COR-L47 (cell line): ENCODE measurements around the gene TBXA2R.
"Not testable (repeated sequence)": the region's sequence is repeated elsewhere in the genome, so short reads cannot be mapped to it uniquely, and the experiment has no call there.

Experiments used
- DNase-seq: peaks from one replicate; lab custom pipeline; 2025; lab: John Stamatoyannopoulos, UW

TBXA2R gene

GRCh38 chr19:3606690-3607289, at the start of gene TBXA2R:
Gene TBXA2R (minus strand): TSS chr19:3606875. CDS start chr19:3600634, 6,241 bp downstream.
- DNase-seq, result peak; percentile 26

GRCh38 chr19:3656073-3656746, 49.5 kb upstream of the TBXA2R start:
- DNase-seq, result no peak

GRCh38 chr19:3655402-3656072, 48.9 kb upstream of the TBXA2R start:
- DNase-seq, result no peak

GRCh38 chr19:3653865-3654513, 47.3 kb upstream of the TBXA2R start:
- DNase-seq, result no peak

GRCh38 chr19:3653081-3653795, 46.6 kb upstream of the TBXA2R start:
- DNase-seq, result no peak

- no peak for DNase-seq
Measured at GRCh38 chr19:3652422-3652821, 45.7 kb upstream of the TBXA2R start.

- no peak for DNase-seq
Measured at GRCh38 chr19:3651684-3652083, 45.0 kb upstream of the TBXA2R start.

GRCh38 chr19:3649888-3650287, 43.2 kb upstream of the TBXA2R start:
- DNase-seq, result peak; percentile 55

GRCh38 chr19:3648037-3648905, 41.6 kb upstream of the TBXA2R start:
- no peak for DNase-seq

GRCh38 chr19:3647102-3647501, 40.4 kb upstream of the TBXA2R start:
- not testable (repeated sequence) for DNase-seq

GRCh38 chr19:3646336-3647092, 39.8 kb upstream of the TBXA2R start:
- no peak for DNase-seq

- DNase-seq, result no peak
Measured at GRCh38 chr19:3645726-3646125, 39.1 kb upstream of the TBXA2R start.

GRCh38 chr19:3645067-3645396, 38.4 kb upstream of the TBXA2R start:
- DNase-seq, result no peak

- DNase-seq, result no peak
Measured at GRCh38 chr19:3644351-3645066, 37.8 kb upstream of the TBXA2R start.

- no peak for DNase-seq
Measured at GRCh38 chr19:3643674-3644313, 37.1 kb upstream of the TBXA2R start.

GRCh38 chr19:3642987-3643673, 36.5 kb upstream of the TBXA2R start:
- DNase-seq, result no peak

GRCh38 chr19:3642296-3642695, 35.6 kb upstream of the TBXA2R start:
- DNase-seq, result no peak

- no peak for DNase-seq
Measured at GRCh38 chr19:3641515-3642269, 35.0 kb upstream of the TBXA2R start.
